HL-60/S4 treated with retinoic acid at 250 ng/mL for 4 days and 3 days (cell line): ENCODE results near the gene LRRC34.

Source experiments
- in situ Hi-C: fragments of 300-500 bp; cut with MboI; formaldehyde crosslinking; loops from 2 replicates; pipeline ENCODE4 v1.7.0; 2022; ENCODE audit warnings: low sequenced_read_pairs

The LRRC34 gene

DNA sequence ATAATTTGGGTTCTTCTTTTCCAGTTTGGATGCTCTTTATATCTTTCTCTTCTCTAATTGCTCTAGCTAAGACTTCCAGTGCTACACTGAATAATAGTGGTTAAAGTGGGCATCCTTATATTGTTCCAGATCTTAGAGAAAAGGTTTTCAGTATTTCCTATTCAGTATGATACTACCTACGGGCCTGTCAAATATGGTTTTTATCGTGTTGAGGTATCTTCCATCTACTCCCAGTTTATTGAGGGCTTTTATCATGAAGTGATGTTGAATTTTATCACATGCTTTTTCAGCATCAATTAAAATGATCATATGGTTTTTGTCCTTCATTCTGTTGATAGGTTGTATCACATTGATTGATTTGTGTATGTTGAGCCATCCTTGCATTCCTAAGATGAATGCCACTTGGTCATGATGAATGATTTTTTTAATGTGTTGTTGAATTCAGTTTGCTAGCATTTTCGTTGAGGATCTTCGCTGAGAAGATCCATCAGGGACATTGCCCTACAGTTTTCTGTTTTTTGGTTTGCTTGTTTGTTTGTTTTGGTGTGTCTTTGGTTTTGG, 3.0 kb upstream of the LRRC34 start:
- in situ Hi-C loops = no loop called here

DNA sequence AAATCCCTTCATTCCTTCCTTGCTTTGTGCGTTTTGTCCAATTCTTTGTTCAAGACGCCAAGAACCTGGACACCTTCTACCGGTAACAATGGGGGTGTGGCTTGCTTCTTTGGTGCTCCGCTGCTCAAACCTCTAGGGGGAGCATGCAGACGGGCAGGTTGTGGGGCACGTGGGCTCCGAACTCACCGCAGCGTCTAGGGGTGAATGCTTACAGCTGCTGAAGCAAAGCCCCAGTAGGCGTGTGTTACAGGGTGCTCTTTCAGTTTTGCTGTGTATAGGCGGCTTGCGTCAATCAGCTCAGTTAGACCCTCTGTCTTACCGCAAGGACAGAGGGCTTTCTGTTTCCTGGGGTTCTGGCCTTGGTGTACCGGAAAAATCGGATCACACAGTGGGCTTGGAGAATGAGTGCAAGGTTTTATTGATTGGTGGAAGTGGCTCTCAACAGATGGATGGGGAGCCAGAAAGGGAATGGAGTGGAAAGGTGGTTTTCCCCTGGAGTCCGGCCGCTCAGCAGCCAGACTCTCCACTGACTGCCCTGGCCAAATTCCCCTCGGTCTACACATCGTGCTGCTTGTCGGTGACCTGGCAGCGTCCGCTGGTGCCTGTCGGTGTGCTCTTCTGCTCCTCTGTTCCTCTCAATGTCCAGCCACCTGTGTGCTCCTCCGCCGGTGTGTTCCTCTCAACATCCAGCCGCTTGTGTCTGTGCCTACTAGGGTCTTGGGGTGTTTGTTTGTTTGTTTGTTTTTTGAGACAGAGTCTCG, 1.2 kb upstream of the LRRC34 start:
- in situ Hi-C loops = no loop called here

DNA sequence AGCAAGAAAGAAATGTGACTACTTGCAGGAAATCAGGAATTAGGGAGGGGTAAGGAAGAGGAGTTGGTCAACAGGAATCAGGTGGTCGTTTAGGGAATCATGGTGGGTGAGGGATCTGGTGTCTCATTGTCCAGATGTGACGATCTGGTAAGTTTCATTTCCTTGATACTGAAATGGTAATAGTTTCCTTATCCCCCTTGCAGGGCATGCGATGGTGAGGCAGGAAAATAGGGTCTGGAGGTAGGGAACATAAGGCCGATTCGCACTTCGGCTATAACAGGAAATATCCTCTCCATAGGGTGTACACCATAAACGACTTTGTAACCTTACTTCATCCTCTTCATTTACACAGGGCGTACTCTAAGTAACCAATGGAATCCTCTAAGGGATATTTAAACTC, 574 bp upstream of the LRRC34 start:
- in situ Hi-C loops = no loop called here

DNA sequence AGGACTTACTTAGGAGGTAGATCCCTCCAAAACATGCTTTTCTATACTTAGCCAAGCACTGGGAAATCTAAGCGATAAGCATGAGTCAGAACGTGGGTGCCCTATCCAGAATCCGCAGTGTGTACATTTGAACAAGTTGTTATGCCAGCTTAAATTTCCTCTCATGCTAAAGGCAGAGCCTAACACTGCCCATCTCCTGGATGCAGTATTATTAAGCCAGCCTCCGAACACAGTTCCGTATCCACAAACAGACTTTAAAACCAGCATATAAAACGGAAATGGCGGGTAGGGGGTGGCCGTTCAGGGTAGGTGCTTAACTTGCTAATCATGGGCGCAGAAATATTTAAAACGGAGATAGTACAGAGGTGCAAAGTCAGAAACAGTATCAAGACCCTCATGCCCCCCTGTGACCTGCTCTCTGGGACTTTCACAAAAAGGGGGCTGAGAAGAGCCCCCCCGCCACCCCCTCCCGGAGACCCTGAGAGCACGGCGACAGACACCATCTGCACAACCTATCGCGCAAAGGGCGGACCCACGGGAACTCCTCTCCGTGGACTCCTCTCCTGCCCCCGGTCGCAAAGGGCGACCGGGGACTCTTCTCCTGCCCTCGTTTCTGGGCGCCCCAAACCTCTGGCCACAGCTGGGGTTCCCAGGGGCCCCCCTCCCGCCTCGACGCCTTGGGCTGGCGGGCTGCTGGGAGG, 923 bp downstream of the LRRC34 start:
- in situ Hi-C loops = no loop called here

DNA sequence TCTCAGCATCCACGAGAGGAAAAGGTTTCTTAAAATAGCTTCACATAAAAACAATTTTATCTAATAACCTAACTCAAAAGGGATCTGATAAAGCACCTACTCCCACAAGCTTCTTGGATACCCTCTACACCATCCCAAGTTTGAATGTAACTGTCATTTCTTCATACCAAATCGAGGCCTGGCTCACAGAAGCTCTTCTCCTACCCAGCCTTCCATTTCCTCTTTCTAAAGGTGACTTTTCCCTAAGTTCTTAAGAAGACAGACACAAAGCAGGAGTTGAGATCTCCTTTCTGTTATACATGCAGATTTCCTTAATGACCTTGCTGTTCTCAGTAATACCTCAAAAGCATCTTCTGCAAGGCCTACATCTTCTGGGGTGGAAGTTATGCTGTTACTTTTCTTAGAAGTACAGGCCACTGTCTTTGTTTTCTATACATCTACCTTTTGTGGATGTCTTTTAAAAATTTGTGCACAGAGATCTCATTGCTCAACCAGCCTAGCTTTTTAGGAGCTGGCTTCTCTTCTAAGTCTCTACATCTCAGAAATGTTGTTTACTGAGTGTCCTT, 3.4 kb downstream of the LRRC34 start:
- in situ Hi-C loops = no loop called here

DNA sequence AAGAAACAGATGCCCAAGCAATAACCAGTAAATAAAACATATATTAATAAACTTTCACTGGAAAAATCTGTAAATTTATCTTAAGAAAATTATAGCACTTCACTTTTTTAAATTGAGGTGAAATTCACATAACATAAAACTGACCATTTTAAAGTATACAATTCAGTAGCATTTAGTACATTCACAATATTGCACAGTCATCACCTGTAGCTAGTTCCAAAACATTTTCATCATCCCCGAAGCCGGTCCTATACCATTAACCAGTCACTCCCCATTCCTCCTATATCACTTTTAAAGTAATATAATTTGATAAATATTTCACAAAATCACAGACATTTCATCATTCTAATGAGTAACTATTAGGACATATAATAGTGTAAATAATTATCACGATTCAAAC, 8.0 kb downstream of the LRRC34 start:
- in situ Hi-C loops = no loop called here

DNA sequence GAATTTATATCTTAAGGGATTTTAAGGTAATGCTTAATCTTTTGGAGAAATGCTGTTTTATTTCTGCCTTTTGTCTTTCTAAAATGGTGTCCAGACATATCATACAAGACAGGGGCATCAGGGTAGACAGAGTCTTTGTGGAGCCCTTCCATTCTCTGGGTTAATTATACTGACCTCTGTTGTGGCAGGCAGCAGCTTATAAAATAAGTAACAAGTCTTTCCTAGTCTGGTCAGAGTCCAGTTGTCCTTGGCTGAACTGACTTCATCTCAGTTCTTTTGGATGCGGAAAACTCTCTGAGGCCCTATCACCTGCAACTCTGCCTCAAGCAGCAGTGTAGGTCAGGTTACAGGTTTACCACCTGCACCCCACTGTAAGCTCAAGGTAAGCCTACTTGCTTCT, 20.3 kb downstream of the LRRC34 start:
- in situ Hi-C loops = no loop called here

DNA sequence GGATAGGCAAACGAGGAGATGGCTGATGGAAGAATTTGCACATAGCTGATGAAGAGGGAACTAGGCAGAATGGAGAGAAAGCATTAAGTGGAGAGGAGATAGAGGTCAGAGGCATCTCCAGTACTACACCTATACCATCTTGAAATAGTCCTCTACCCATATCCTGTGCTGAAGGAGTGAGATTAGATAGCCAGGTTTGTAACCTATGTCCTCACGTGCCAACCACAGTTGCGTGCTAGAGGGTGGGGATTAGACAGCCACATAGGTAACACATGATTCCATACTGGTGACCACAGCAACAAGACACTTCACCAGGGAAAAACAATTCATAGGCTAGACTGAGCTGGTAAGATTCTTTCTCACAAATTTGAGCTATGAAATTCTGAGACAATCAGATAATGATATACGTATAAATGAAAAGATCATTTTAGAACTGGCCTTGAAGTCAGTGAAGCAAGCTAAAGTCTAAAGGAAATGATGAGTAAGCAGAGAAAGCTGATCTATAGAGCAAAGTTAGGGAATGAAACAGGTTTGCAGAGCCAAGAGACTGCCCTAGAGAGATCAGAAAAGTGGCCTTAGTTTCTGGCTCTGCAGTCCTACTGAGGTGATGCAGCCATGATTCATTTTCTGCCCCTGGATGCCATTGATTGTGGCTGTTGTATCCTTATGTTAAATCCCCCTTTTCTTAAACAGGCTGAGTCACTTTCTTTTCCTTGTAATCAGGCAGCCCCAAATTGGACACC, 21.8 kb downstream of the LRRC34 start:
- in situ Hi-C loops = no loop called here

DNA sequence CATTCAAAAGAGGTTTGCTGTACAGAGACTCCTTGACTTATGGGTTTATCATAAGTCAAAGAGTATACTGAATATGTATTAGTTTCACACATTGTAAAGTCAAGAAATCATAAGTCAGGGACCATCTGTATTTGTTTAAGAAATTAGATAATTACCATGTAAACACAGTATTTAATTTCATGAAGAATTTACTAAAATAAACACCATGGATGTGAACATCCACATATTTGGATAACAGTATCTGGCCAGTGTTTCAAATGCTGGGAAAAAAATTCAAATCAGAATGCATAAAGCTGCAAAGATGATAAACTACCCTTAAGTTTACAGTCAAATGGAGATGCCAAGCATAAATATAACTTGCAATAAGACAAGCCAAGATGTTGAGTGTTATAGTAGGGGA, 22.5 kb downstream of the LRRC34 start:
- in situ Hi-C loops = no loop called here

DNA sequence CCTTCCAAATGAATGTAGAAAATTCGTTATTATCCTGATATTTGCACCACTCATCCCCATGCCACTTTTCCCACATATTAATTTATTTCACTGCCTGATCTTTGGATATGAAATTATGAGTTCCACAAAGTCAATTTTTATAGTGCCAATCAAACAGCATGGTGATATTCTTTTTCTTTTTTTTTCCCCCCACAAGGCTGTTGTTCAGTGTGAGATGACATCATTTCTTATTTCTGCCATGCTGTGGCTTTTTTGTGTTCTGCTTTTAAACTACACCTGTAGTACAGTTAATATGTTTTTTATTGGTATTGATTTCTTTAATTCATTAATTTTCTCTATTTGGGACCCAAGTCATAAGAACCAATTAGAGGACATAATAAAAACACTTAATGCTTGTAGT, 24.9 kb downstream of the LRRC34 start:
- in situ Hi-C loops = no loop called here

DNA sequence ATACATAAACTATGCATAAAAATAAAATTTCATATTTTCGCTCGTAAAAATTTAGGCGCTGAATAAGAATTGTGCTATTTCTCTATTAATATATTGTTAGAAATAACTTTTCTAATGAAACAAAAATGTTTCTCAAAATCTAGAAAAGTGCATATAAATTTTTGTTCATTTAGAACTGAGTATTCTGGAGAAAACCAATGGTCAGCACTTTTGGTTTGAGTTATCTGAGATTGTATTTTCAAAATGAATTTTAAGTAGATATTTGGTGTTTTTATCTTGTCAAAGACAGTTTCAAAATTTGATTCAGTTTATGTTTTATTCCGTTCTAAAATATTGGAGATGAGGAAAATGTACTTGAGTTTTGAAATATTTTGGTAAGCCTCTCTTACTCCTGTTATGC, 25.6 kb downstream of the LRRC34 start:
- in situ Hi-C loops = no loop called here

DNA sequence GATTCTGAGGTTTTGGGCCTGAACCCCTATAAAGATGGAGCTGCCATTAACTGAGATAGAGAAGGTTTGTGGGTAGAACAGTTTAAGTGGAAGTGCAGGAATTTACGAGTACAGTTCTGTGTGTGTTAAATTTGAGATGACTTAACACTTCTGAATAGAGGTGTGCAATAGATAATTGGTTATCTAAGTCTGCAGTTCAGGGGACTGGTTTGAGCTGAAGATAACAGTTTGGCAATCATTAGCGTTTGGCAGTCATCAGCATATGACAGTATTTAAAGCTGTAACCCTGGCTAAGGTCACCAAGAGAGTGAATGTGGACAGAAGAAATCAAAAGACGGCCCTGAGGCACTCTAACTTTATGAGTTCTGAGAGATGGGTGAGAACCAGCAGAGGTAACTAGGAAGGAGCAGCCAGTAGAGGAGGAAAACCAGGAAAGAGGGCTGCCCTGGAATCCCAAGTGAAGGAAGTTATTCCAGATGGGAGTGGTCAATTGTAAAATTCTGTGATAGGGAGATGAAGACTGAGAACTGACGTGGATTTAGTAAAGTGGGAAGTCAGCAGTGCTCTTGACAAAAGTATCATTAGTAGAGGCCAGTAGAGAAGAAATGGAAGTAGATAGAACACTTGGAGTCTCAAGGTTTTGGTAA, 31.4 kb downstream of the LRRC34 start:
- in situ Hi-C loops = no loop called here

DNA sequence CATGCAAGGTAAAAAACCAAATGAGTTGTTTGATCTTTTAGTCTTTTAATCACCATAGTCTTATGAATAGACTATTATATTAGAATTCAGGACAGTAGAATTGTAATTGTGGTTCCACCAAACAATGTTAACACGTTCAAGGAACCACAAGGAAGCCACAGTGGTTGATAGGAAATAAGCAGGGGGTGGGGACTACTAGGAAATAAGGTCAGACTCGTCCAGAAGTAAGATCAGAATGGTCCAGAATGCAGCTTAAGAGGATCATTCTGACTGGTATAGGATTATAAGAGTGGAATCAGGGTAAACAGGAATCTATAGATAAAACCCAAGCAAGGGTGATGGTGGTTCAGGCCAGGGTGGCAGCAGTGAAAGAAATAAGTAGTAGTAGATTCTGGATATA, 32.0 kb downstream of the LRRC34 start:
- in situ Hi-C loops = no loop called here

DNA sequence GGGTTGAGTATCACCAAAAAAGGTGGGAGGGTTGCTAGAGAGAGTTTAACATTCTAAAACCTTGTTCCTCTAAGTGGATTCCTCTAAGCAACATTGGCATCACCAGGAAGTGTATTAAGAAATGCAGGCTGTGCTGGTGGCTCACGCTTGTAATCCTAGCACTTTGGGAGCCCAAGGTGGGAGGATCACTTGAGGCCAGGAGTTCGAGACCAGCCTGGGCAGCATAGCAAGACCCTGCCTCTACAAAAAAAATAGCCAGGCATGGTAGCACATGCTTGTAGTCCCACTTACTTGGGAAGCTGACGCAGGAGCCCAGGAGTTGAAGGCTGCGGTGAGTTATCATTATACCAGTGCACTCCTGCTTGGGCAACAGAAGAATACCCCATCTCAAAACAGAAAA, 34.9 kb downstream of the LRRC34 start:
- in situ Hi-C loops = no loop called here

DNA sequence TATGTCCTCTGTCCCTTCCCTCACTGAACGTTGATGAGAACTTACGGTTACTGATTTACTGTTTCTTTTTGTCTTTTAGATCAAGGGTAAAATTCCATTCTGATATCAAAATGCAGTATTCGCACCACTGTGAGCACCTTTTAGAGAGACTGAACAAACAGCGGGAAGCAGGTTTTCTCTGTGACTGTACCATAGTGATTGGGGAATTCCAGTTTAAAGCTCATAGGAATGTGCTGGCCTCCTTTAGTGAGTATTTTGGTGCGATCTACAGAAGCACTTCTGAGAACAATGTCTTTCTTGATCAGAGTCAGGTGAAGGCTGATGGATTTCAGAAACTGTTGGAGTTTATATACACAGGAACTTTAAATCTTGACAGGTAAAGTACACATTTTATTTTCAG, 38.5 kb downstream of the LRRC34 start:
- in situ Hi-C loops = no loop called here

DNA sequence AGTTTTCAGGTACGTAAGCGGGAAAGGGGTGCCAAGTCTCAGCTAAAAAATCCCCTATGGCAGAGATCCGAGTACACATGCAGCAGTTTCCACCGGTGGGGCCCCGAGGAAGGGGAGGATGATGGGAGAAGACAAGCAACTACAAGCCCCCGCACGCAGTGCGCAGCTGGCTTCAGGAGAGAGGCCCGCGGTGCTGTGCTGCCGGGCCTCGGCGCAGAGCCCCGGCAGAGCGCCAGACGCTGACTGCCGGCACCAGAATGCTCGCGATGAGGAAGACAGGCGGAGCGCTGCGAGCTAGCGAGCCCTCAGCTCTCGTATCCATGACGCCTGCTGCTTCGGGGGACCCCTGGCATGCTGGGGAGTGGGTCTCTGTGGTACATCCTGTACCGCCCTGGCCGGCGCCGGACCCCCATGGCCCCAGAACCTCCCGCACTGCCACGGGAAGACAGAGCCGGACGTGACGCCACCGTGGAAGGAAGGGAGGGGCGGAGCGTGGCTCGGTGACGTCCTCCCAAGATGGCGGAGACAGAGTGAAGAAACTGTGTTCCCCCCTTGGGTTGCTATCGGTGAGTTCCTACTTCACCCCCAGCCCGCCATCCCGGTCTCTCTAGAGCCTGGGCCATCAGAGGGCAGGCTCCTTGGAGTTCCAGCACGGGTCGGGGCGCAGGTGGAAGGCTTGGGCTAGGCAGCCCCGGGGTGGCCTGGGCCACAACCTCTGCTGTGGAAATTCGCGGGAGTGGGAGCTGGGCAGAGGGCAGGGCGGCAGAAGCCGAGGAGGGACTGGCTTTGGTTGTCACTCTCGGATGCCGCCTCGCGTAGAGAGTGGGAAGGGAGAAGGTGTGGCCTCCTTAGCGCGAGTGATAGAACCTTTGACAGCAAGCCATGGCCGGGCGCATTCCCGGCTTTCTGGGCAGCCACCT, 39.5 kb downstream of the LRRC34 start, which contains the start of gene MYNN:
Gene MYNN (plus strand): TSS at position 500 of the 920 bp plus-strand sequence. CDS start 900 bp downstream, outside the sequence.
- in situ Hi-C loops = no loop called here

DNA sequence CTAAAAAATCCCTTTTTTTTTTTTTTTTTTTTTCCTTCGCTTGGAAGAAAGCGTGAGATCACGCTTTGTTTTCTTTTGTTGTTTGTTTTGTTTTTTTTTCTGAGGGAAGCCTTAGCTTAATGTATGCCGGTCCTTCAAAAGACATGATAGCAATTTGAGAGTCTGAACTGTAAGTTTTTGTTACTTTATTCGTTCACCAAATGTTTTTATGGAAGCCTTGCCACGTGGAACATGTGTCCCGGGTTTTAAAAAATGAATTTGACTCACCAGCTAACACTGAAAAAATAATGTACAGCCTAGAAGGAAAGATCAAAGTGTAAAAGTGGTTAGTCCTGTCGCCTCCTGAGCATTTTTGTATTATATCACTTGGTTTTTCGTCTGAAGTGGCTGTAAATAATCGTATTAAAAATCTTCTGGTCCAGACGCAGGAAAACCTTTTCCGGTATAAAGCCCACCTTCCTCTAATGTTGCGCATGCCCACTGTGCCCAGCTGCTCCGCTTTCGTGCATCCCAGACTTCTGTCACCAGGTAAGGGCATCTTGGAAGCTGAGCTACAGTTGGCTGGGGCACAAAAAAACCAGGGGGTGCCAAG, 40.3 kb downstream of the LRRC34 start:
- in situ Hi-C loops = no loop called here

DNA sequence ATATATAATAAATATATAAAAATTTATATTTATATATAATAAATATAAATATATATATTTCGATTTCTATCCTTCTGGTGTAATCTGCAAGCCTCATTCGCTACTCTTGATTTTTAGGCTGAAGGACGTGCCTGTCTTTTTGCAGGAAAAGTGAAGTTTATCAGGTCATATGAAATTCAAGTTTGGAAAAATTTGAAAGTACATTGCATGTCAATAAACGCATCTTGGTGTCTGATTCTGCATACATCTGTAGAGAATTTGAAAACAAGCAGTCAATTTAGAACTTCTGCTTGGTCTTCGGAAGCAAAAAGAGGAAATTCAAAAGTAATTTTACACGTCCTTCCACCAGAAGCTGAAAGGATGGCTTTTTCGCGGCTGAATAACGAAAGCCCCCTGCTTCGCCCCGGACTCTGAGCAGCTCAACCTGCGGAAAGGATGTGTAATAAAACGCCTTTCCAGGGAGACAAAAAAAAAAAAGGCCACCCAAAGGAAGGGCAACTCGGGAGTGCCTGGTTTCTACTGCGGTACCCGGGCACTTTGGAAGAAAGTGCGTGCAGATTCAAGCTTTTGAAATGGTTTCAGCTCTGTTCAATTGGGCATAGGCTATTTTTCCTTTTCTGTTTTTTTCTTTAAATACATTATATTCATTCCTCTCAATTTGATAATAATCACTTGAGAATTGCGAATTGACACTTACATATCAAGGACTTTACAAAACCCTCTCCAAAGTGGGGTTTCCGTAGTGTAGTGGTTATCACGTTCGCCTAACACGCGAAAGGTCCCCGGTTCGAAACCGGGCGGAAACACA, 41.0 kb downstream of the LRRC34 start:
- in situ Hi-C loops = no loop called here
